Gastroesophageal sphincter (tissue), 3 donors: ENCODE results near the gene KCNMA1.

Experiments used
- CTCF ChIP-seq, 4 experiments: fragments of 200-600 bp in 2 of 4; fragments of 450-650 bp in 2 of 4; sonication (generic) in 1 of 4; IDR thresholded peaks; one replicate each; pipeline ENCODE4 v1.5.1; 2017 to 2019; ENCODE audit warnings: antibody characterized with exemption in 4 of 4, mild to moderate bottlenecking in 2 of 4, moderate library complexity in 2 of 4
- POLR2A ChIP-seq, 2 donors: fragments of 450-650 bp; IDR thresholded peaks; one replicate each; pipeline ENCODE4 v1.6.1; 2017; ENCODE audit warnings: antibody characterized with exemption in 2 of 2, mild to moderate bottlenecking in 2 of 2, moderate library complexity in 1 of 2

GRCh38 chr10:77157248-77158019, 480.2 kb downstream of the KCNMA1 start:
- TF ChIP-seq POLR2A (IDR thresholded peaks at IDR 0.05) = no peak
- no peak for TF ChIP-seq CTCF (IDR thresholded peaks at IDR 0.05)
